CD4-positive, alpha-beta memory T cell (primary cell): ENCODE results near the gene GMDS. TPM values are rescaled to one million over a fixed set of nuclear protein-coding genes. Genes with fewer than 3 reads are reported as not detected.

Experiments
- CTCF ChIA-PET: fragments of 350-600 bp; sonication (Branson Sonifier 250); formaldehyde crosslinking; loops from one replicate; lab custom pipeline; 2021; ENCODE audit warnings: inconsistent platforms; ENCODE audit not compliant: partially characterized antibody; lab: Charles Lee
- POLR2A ChIA-PET: fragments of 350-600 bp; sonication (Branson Sonifier 250); formaldehyde crosslinking; loops from one replicate; lab custom pipeline; 2021; ENCODE audit not compliant: partially characterized antibody; lab: Charles Lee
- DNase-seq, 5 donors: peaks; one replicate each; pipeline versions ENCODE4 v3.0.0 to v3.0.0-alpha.2; 2020 to 2022; ENCODE audit warnings: mixed read lengths in 1 of 5
- H3K27ac ChIP-seq: one replicate; pipeline ENCODE4 v1.7.0; 2013; ENCODE audit warnings: low read depth, low read length
- H3K27me3 ChIP-seq: 2 replicates; pipeline ENCODE4 v1.7.0; 2013; ENCODE audit warnings: mild to moderate bottlenecking, low read length, moderate library complexity; ENCODE audit not compliant: insufficient read depth
- H3K36me3 ChIP-seq: 2 replicates; pipeline ENCODE4 v1.7.0; 2013; ENCODE audit warnings: mild to moderate bottlenecking, low read length, moderate library complexity; ENCODE audit not compliant: insufficient read depth
- H3K4me1 ChIP-seq: 2 replicates; pipeline ENCODE4 v1.7.0; 2013; ENCODE audit warnings: mild to moderate bottlenecking, low read length, moderate library complexity; ENCODE audit not compliant: insufficient read depth
- H3K4me3 ChIP-seq, 2 donors: one replicate each; pipeline ENCODE4 v1.7.0; 2013; ENCODE audit warnings: low read length in 2 of 2, mild to moderate bottlenecking in 1 of 2
- H3K9me3 ChIP-seq, 2 donors: one replicate each; pipeline ENCODE4 v1.7.0; 2013; ENCODE audit warnings: low read length in 2 of 2, control low read depth in 1 of 2; ENCODE audit not compliant: control insufficient read depth in 1 of 2
- H3K27ac Mint-ChIP-seq, 7 donors: one replicate each; pipeline ENCODE4 v1.8.0; 2020 to 2021; ENCODE audit warnings: mixed read lengths in 7 of 7, mild to moderate bottlenecking in 6 of 7, inconsistent platforms in 3 of 7, moderate library complexity in 3 of 7
- H3K27me3 Mint-ChIP-seq, 2 donors: one replicate each; pipeline ENCODE4 v1.8.0; 2020 to 2021; ENCODE audit warnings: mixed read lengths in 2 of 2
- H3K36me3 Mint-ChIP-seq, 2 donors: one replicate each; pipeline ENCODE4 v1.8.0; 2020 to 2021; ENCODE audit warnings: mixed read lengths in 2 of 2, inconsistent platforms in 1 of 2, mild to moderate bottlenecking in 1 of 2
- H3K4me1 Mint-ChIP-seq, 4 donors: one replicate each; pipeline ENCODE4 v1.8.0; 2020 to 2021; ENCODE audit warnings: mixed read lengths in 4 of 4, mild to moderate bottlenecking in 1 of 4
- H3K4me3 Mint-ChIP-seq, 8 donors: one replicate each; pipeline ENCODE4 v1.8.0; 2020 to 2021; ENCODE audit warnings: mixed read lengths in 8 of 8, mild to moderate bottlenecking in 7 of 8, moderate library complexity in 6 of 8, inconsistent platforms in 3 of 8
- H3K9me3 Mint-ChIP-seq, 8 donors: one replicate each; pipeline ENCODE4 v1.8.0; 2020 to 2021; ENCODE audit warnings: mixed read lengths in 8 of 8, mild to moderate bottlenecking in 5 of 8, inconsistent platforms in 3 of 8, moderate library complexity in 1 of 8
- intact Hi-C: fragments of 100-400 bp; cut with micrococcal nuclease; formaldehyde crosslinking; loops from one replicate; pipeline ENCODE4 v1.15.1; 2023
- polyA plus RNA-seq, 2 donors: library from polyadenylated mRNA; unstranded; fragments of 300-500 nt; fragmentation: Illumina TruSeq; gene quantifications; one replicate each; pipeline ENCODE4 v1.2.3, GENCODE V29; 2021
- total RNA-seq, 2 experiments: library from RNA; stranded (reverse); gene quantifications; one replicate each; pipeline ENCODE4 v1.2.3, GENCODE V29; 2021

The GMDS gene
- total and polyA plus RNA-seq, 4 experiments from 2014 or later = 12.1 to 24.0 (median 15.2) TPM

GRCh38 chr6:1795910-1796309 lies 449.5 kb downstream of the GMDS start:
- intact Hi-C loops = no loop called here
- no peak overlapping the region for H3K4me3 Mint-ChIP-seq
- H3K27ac ChIP-seq = no peak overlapping the region
- H3K9me3 ChIP-seq = no peaks in the 10 kb centered on the region
- no peak for DNase-seq
- H3K27me3 ChIP-seq = no peaks in the 10 kb centered on the region
- H3K27ac Mint-ChIP-seq = no peak overlapping the region
- ChIA-PET POLR2A (no interaction called here), CTCF (no interaction called here)
- H3K36me3 Mint-ChIP-seq = no peaks in the 10 kb centered on the region
- H3K9me3 Mint-ChIP-seq = peaks cover 0 to 2% (median 0%) of the 10 kb centered on the region in 8 donors
- H3K36me3 ChIP-seq = no peaks in the 10 kb centered on the region
- no peak overlapping the region for H3K4me3 ChIP-seq
- H3K27me3 Mint-ChIP-seq = no peaks in the 10 kb centered on the region
- no peaks in the 10 kb centered on the region for H3K4me1 ChIP-seq
- no peaks in the 10 kb centered on the region for H3K4me1 Mint-ChIP-seq

- H3K36me3 ChIP-seq = no peaks in the 10 kb centered on the region
- H3K4me3 ChIP-seq = no peak overlapping the region
- no peak overlapping the region for H3K27ac ChIP-seq
- intact Hi-C loops = no loop called here
- H3K27ac Mint-ChIP-seq = no peak overlapping the region
- H3K4me1 Mint-ChIP-seq = peaks cover 0 to 4% (median under 1%) of the 10 kb centered on the region in 4 donors
- H3K9me3 Mint-ChIP-seq = peaks cover 0 to 2% (median 0%) of the 10 kb centered on the region in 8 donors
- no peak overlapping the region for H3K4me3 Mint-ChIP-seq
- H3K36me3 Mint-ChIP-seq = no peaks in the 10 kb centered on the region
- no peaks in the 10 kb centered on the region for H3K9me3 ChIP-seq
- CTCF ChIA-PET = no interaction called here
- no peak for DNase-seq
- H3K27me3 Mint-ChIP-seq = no peaks in the 10 kb centered on the region
- H3K4me1 ChIP-seq = no peaks in the 10 kb centered on the region
- POLR2A ChIA-PET = no interaction called here
- H3K27me3 ChIP-seq = no peaks in the 10 kb centered on the region
Observed at GRCh38 chr6:1792989-1793388, 452.4 kb downstream of the GMDS start.

GRCh38 chr6:1790684-1791083 lies 454.7 kb downstream of the GMDS start:
- Mint-ChIP-seq H3K27me3 (no peaks in the 10 kb centered on the region), H3K4me3 (no peak overlapping the region), H3K9me3 (peaks cover 0 to 2% (median 0%) of the 10 kb centered on the region in 8 donors), H3K27ac (no peak overlapping the region), H3K4me1 (peaks cover 5 to 18% (median 7%) of the 10 kb centered on the region in 4 donors), H3K36me3 (no peaks in the 10 kb centered on the region)
- intact Hi-C loops = no loop called here
- ChIA-PET CTCF (no interaction called here), POLR2A (no interaction called here)
- Histone ChIP-seq H3K4me3 (no peak overlapping the region), H3K36me3 (no peaks in the 10 kb centered on the region), H3K9me3 (no peaks in the 10 kb centered on the region), H3K4me1 (peaks cover 5% of the 10 kb centered on the region), H3K27me3 (no peaks in the 10 kb centered on the region), H3K27ac (no peak overlapping the region)
- no peak for DNase-seq

GRCh38 chr6:1789092-1789491 lies 456.3 kb downstream of the GMDS start:
- H3K27me3 Mint-ChIP-seq = no peaks in the 10 kb centered on the region
- CTCF ChIA-PET = no interaction called here
- intact Hi-C loops = no loop called here
- no peak overlapping the region for H3K4me3 Mint-ChIP-seq
- POLR2A ChIA-PET = no interaction called here
- no peaks in the 10 kb centered on the region for H3K36me3 ChIP-seq
- H3K36me3 Mint-ChIP-seq = no peaks in the 10 kb centered on the region
- no peak overlapping the region for H3K27ac ChIP-seq
- H3K27ac Mint-ChIP-seq = no peak overlapping the region
- no peak overlapping the region for H3K4me3 ChIP-seq
- peaks cover 0 to 2% (median 0%) of the 10 kb centered on the region in 8 donors for H3K9me3 Mint-ChIP-seq
- no peaks in the 10 kb centered on the region for H3K27me3 ChIP-seq
- H3K4me1 Mint-ChIP-seq = peaks cover 5 to 18% (median 7%) of the 10 kb centered on the region in 4 donors
- no peak for DNase-seq
- no peaks in the 10 kb centered on the region for H3K9me3 ChIP-seq
- H3K4me1 ChIP-seq = peaks cover 5% of the 10 kb centered on the region

- no peaks in the 10 kb centered on the region for H3K27me3 Mint-ChIP-seq
- Histone ChIP-seq H3K4me3 (no peak overlapping the region), H3K27ac (no peak overlapping the region), H3K9me3 (no peaks in the 10 kb centered on the region), H3K27me3 (no peaks in the 10 kb centered on the region), H3K4me1 (peaks cover 5% of the 10 kb centered on the region), H3K36me3 (no peaks in the 10 kb centered on the region)
- DNase-seq = no peak
- intact Hi-C loops = no loop called here
- H3K9me3 Mint-ChIP-seq = no peaks in the 10 kb centered on the region
- H3K4me1 Mint-ChIP-seq = peaks cover 5 to 18% (median 7%) of the 10 kb centered on the region in 4 donors
- H3K4me3 Mint-ChIP-seq = no peak overlapping the region
- ChIA-PET CTCF (no interaction called here), POLR2A (no interaction called here)
- no peak overlapping the region for H3K27ac Mint-ChIP-seq
- no peaks in the 10 kb centered on the region for H3K36me3 Mint-ChIP-seq
Observed at GRCh38 chr6:1787894-1788293, 457.5 kb downstream of the GMDS start.

- Mint-ChIP-seq H3K27ac (peak overlapping the region in 2 of 7 donors; percentile 3 to 29), H3K4me1 (peaks cover 5 to 18% (median 7%) of the 10 kb centered on the region in 4 donors), H3K9me3 (no peaks in the 10 kb centered on the region), H3K36me3 (no peaks in the 10 kb centered on the region), H3K27me3 (no peaks in the 10 kb centered on the region), H3K4me3 (peak overlapping the region in 4 of 8 donors; percentile 4 to 52 (median 40))
- H3K27ac ChIP-seq = no peak overlapping the region
- no peaks in the 10 kb centered on the region for H3K36me3 ChIP-seq
- H3K4me1 ChIP-seq = peaks cover 5% of the 10 kb centered on the region
- no peaks in the 10 kb centered on the region for H3K9me3 ChIP-seq
- ChIA-PET CTCF (no interaction called here), POLR2A (no interaction called here)
- no peaks in the 10 kb centered on the region for H3K27me3 ChIP-seq
- DNase-seq = no peak
- no peak overlapping the region for H3K4me3 ChIP-seq
- intact Hi-C loops = no loop called here
Observed at GRCh38 chr6:1786455-1787453, 458.7 kb downstream of the GMDS start.

- intact Hi-C loops = no loop called here
- no peak overlapping the region for H3K27ac Mint-ChIP-seq
- peaks cover 0 to 4% of the 10 kb centered on the region in 2 donors for H3K36me3 Mint-ChIP-seq
- H3K36me3 ChIP-seq = no peaks in the 10 kb centered on the region
- H3K27me3 ChIP-seq = no peaks in the 10 kb centered on the region
- no peak overlapping the region for H3K4me3 Mint-ChIP-seq
- no peaks in the 10 kb centered on the region for H3K9me3 Mint-ChIP-seq
- no peaks in the 10 kb centered on the region for H3K27me3 Mint-ChIP-seq
- H3K4me3 ChIP-seq = no peak overlapping the region
- ChIA-PET CTCF (interaction anchor here (0.8 kb wide), 1 partner anchor 118 kb away, joined by 3 read pairs; no protein-coding TSS in a partner anchor), POLR2A (no interaction called here)
- no peak for DNase-seq
- H3K27ac ChIP-seq = no peak overlapping the region
- peaks cover 5% of the 10 kb centered on the region for H3K4me1 ChIP-seq
- peaks cover 5 to 18% (median 7%) of the 10 kb centered on the region in 4 donors for H3K4me1 Mint-ChIP-seq
- no peaks in the 10 kb centered on the region for H3K9me3 ChIP-seq
Observed at GRCh38 chr6:1784422-1784884, 461.0 kb downstream of the GMDS start.
